Activated CD4-positive, CD25-positive, alpha-beta regulatory T cell (primary cell): Measurements from ENCODE around the gene ERGIC2.
"Not testable (repeated sequence)": the region's sequence is repeated elsewhere in the genome, so short reads cannot be mapped to it uniquely, and the experiment has no call there.

ENCODE experiments used
- DNase-seq, 4 experiments: peaks; one replicate each; lab custom pipeline; 2025; lab: John Stamatoyannopoulos, UW

The ERGIC2 gene, protein sequence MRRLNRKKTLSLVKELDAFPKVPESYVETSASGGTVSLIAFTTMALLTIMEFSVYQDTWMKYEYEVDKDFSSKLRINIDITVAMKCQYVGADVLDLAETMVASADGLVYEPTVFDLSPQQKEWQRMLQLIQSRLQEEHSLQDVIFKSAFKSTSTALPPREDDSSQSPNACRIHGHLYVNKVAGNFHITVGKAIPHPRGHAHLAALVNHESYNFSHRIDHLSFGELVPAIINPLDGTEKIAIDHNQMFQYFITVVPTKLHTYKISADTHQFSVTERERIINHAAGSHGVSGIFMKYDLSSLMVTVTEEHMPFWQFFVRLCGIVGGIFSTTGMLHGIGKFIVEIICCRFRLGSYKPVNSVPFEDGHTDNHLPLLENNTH

DNA sequence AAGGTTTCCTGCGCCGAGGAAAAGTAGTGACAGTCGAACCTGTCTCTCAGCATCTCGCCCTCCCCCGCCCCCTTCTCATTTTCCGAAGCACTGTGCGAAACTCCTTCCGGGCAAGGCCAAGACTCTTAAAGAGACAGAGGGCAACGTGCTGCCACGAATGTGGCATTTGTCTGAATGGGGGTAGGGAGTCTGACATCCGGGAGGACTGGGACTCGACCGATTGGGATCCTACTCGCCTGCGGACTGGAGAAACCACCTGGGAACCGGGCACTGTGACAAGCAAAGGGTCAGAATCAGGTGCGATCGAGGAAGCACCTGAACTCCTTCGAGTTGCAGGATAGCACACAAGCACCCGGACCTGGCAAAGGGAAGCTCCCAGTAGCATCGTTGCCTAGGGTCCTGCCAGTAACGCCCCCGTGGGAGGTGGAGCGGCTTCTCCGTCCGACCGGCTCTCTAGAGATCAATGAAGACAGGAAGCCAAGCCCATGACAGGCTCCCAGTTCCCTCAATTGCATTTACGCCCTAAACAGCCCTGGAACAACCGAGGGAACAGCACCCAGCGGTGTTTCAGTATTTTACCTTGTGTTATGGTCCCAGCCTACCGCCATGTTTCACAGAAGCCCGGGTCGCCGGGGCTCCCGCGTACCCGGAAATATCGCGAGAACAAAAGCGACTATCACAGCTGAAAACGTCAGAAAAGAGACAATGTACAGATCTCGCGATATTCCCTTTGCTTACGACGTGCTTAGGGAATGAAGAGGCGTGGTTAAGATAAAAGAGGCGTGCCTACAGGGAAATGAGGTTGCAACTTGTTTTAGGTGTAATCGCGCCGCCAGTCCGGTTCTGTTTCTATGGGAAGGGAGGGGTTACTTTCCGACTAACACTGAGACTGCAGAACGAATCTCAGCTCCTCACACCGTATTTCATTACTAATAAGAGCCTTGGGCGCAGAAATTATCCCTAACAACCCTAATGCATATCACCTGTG, at the start of gene ERGIC2:
Gene ERGIC2, minus strand, starts transcription at position 637 of the 988 bp plus-strand sequence. CDS start 9,539 bp downstream, outside the sequence.
- DNase-seq = peak; percentile 71 to 78 (median 72)

DNA sequence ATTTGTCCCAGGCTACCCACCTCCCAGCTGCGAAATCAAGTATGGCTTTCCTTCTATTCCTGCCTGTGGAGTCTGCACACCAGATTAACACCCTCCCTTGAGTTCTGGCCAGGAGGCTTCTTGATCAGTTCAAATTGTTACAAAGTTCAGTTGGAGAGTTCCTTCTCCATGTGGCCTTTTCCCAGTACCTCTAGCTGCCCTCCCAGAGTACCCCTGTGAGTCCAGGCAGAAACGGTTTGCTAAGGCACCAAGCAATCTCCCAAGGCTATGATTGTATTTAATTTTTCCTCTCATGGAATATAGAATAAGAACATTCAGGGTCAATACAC, 49.7 kb upstream of the ERGIC2 start:
- DNase-seq = no peak

DNA sequence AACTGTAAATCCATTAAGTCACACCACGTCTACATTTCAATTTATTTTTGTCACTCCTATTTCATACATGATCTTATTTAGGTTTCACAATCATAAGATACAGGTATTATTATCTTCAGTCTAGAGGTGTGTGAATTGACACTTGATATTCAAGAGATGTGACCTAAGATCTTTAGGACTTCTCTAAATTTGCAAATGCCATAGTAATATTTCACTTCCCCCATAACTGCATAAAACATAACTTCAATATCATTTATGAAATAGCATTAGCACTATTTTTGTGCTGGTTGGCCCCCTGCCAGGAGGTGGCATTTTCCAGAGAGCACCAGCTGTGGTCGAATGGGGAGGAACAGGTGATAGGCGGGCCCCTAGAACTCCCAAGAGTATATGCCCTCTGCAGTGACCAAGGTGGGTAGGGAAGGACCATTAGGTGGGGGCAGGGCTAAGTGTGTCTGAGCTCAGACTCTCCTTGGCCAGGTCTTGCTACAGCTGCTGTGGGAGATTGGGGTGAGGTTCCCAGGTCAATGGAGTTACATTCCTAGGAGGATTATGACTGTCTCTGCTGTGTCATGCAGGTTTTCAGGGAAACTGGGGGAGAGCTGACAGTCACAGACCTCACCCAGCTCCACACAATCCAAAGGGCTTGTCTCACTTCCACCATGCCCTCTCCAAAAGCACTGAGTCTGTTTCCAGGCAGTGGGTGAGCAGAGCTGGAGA, 49.2 kb upstream of the ERGIC2 start:
- DNase-seq = no peak

DNA sequence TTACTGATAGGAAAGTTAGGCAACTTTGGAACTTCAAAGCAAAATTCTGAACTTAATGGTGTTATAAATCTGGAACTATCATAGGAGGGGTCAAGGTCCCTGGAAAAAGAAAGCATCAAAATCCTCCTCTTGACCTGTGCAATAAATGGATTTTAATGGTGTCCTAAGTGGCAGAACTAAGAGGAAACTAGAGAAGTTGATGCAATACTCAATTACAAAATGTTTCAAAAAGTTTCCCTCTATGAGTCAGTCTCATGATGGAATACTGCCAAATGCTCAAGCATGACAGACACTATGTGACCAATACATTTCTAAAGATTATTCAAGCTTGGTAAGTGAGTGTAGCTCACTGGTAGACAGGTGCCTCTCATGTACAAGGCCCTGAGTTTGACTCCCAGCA, 47.7 kb upstream of the ERGIC2 start:
- DNase-seq = no peak

DNA sequence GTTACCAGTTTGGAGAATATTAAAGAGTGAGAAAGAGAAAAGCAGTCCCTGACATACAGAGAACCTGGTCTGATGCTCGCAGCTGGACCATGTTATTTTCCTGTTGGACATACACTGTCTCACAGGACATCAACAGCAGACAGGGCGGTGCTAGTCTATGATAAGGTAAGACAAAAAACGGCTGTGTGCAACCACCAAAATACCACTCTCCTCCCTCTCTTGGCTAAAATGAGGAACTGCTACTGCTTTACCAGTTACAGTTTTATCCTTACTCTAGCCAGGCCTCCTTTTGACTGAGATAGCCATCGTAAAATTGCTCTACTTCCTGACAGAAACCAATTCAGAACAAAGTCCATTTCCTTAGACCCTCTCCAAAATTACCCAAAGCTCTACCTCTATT, 47.0 kb upstream of the ERGIC2 start:
- DNase-seq = no peak

DNA sequence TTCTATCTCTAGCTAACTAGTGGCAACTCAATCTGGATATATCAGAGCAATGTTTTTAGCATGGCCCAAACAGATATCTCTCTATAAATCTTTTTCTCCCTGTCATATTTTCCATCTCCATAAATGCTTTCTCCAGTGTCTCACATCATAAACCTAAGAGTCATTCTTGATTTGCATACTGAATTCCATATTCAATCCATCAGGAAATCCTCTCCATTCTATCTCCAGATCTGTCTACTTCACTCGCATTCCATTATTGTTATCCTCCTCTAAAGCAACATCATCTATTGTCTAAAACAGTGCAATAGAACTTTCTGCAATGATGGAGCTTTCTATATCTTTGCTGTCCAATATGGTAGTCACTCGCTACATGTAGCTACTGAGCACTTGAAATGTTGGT, 45.5 kb upstream of the ERGIC2 start:
- DNase-seq = no peak

DNA sequence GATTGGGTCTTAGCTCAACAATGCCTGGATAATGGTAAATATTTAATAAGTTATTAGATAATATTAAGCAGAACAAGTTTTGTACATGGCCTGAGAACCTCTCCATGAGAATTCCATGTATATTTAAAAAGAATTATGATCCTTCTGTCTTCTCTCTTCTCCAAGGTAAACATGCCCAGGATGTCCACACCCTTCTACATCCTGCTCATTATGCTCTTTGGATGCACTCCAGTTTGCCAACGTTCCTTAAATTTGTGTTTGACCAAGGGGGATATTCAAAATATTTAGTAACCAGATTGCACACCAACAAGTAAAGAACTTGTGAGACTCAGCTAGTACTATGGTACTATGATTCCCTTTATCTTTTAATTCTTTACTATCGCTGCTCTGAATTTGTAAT, 44.8 kb upstream of the ERGIC2 start:
- no peak for DNase-seq

DNA sequence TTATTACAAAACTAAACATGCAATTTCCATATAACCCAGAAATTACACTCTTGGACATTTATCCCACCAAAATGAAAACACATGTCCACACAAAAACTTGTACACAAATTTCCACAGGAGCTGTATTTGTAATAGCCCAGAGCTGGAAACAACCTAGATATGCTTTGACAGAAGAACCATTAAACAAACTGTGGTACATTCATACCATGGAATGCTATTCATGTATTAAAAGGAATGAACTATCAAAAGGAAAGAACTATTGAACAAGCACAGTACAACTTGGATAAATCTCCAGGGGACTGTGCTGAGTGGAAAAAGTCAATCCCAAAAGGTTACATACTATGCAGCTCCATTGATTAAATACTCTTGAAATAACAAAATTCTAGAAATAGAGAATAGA, 35.8 kb upstream of the ERGIC2 start:
- no peak for DNase-seq

DNA sequence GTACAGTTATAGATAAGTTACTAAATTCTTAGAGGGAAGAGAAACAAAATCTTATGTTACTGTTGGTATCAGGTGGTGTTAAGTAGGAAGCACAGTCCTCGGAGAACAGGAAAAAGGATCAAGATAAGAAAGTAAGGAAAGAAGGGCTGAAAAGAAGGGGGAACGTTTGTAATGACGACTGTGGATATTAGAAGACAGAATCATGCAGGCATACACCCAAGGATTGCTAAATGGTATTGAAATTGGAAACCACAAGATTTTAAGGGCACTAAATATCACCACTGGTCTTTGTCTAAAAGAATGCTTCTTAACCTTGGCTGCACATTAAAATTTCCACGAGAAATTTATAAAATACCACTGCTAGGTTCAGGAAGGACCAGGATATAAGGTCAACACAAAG, 34.1 kb upstream of the ERGIC2 start:
- no peak for DNase-seq

DNA sequence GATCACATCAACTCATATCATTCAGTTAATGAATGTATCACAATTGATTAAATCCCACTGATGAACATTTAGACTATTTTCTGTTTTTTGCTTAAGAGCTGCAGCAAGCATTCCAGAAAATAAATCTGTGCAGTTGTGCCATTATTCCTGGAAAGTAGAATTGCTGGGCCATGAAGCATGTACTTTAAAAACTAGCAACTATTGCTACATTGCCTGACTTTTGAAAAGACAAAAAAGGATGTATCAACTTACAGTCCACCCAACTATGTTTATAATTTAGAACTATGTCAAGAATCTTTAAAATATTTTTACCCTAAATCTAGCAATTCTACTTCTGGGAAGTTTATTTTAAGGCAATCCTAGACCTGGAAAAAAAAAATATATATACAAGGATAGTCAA, 33.4 kb upstream of the ERGIC2 start:
- DNase-seq = no peak

DNA sequence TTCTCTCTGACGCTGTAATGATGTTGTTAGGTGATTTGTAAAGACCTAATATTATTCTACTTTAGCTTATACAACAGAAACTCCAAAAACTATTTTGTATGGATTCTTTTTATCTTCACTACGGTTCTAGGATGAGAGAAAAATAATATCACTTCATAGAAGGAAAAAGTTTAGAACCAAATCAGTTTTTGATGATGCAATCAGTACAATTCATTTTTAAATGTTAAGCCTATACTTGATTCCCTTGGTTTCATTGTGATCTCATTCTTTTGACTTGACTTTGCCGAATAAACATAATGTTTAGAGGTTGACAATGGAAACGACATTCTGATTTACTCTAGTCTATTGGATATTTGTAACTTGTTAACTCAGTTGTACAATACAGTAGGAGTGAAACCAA, 24.6 kb upstream of the ERGIC2 start:
- no peak for DNase-seq

DNA sequence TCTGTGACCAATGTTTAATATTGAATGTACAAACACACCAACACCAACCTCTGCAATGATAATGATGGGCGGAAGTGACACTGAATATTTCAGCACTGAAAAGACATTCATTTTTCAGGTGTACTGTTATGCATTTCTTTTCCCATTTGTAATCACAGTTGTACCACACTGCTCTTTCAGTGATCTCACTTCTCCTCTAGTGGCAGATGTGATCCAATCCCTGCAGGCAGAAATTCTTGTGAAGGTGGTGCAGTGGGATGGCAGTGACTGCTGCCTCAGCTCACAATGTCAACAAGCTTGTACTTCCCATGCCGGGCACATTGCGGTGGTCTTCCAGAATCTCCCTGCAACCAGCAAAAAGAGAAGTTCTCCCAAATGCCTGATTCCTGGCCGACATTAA, 23.0 kb upstream of the ERGIC2 start:
- DNase-seq = no peak

DNA sequence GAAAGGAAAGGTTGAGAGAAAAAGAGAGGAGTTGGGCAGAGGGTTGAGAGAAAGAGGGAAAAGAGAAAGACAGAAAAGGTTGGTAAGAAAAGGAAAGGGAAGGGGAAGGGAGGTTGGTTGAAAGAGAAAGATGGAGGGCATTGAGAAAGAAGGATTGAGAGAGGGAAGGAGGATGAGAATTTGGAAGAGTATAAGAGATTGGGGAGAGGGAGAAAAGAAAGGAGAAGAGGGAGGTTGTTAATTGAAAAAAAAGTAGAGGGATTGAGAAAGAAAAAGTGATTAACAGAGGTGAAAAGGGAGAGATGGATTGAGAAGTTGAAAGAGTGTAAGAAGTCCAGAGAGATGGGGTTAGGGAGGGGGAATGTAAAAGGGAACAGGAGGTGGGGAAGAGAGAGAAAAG, 21.5 kb upstream of the ERGIC2 start:
- DNase-seq = no peak

DNA sequence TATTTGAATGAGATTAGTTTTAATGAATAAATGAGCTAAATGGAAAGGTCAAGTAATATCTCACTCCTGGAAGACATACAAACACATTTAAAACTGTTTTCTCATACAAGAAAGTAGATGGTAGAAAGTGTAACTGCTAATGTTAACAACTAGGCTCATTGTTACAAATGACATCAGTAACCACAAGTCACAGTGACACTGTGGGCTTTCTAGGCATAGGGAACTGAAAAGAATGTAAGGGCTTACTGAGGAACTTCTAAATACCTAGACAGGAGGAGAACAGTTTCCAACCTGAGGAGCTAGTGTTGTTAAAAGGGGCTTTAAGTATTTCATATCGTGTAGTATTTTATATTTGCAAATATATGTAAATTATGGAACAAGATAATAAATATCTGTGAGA, 17.5 kb upstream of the ERGIC2 start:
- DNase-seq = no peak

DNA sequence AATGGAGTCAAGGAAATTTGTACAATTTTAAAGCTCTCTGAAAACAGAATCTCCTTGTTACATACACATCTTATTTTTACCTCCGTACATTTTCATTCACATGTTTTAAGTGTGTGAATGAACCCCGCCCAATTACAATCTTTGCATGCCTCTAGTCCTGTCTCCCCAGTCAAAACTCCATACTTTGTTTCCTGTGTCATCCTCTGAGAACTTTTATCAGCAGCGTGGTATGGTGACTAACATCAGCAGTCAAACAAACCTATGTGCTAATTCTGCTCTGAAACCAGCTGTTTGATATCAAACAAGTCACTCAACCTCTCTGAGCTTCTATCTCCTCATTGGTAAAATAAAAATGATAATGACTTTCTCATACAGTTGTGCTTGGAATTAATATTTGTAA, 15.8 kb upstream of the ERGIC2 start:
- DNase-seq = no peak

DNA sequence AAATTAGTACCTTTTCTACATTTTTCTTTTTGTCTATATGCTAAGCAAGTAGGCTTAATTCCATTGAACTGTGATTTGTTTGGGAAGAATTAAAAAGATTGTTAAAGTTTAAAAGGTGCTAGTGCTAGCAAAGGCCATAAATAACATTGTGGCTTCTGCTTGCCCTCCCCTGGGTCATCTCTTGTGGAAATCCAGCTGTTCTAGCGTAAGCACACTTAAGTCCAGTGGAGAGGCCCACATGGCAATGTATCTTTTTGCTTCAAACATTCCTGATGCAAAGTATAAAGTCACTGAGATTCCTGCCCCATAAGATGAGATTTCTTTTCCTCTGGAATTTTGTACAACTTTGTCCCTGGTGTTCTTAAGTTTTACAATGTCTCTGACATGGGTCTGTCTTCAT, 14.4 kb upstream of the ERGIC2 start:
- DNase-seq = no peak

DNA sequence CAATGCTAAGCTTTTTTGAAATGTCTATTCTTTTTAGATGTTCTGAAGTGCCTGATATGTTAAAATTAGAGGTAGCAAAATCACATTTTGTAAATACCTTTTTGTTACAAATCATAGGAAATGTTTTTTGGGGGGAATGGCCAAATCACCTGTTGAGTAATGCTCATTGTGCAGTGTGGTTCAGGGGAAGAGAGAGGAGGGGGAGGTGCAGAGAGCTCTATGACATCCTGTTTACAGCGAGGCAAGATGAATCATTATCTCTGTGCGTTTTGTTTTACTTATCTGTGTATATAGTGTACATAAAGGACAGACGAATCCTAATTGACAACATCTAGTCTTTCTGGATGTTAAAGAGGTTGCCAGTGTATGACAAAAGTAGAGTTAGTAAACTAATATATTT, 9.4 kb upstream of the ERGIC2 start:
- DNase-seq = peak in 1 of 4 experiments; percentile 1

DNA sequence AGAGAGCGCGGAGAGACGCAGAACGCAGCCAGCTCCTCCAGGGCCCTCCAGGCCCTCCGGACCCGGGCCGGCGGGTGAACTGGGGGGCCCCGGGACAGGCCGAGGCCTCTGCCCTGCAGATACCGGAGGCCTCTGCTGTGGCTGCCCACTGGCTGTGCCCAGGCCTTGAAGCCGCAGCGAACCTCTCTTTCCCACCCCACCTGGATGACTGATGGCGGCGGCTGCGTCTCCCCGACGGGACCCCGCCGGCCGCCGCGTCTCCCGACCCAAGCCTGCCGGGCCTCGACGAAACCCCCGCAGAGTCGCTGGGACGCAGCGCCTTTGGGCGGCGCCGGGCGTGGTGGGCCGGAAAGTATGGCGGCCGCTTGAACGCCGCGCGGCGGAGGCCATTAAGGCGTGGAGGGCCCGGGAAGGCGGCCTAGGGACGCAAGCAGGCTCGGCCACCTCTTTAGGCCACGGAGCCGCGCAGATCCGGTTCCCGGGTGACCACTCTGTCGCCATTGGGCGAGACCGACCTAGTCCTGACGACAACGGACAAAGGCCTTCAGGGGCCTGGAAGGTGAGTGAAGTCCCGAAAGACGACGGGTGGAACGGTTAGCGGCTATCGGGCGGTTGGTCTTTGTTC, 8.4 kb upstream of the ERGIC2 start:
- DNase-seq = peak in 1 of 4 experiments; percentile 1

DNA sequence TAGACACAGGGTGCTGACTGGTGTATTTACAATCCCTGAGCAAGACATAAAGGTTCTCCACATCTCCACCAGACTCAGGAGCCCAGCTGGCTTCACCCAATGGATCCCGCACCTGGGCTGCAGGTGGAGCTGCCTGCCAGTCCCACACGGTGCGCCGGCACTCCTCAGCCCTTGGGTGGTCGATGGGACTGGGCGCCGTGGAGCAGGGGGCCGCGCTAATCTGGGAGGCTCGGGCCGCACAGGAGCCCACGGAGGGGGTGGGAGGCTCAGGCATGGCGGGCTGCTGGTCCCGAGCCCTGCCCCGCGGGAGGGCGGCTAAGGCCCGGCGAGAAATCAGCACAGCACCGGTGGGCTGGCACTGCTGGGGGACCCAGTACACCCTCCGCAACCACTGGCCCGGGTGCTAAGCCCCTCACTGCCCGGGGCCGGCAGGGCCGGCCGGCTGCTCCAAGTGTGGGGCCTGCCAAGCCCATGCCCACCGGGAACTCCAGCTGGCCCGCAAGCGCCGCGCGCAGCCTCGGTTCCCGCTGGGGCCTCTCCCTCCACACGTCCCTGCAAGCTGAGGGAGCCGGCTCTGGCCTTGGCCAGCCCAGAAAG, 5.2 kb upstream of the ERGIC2 start:
- not testable (repeated sequence) for DNase-seq

DNA sequence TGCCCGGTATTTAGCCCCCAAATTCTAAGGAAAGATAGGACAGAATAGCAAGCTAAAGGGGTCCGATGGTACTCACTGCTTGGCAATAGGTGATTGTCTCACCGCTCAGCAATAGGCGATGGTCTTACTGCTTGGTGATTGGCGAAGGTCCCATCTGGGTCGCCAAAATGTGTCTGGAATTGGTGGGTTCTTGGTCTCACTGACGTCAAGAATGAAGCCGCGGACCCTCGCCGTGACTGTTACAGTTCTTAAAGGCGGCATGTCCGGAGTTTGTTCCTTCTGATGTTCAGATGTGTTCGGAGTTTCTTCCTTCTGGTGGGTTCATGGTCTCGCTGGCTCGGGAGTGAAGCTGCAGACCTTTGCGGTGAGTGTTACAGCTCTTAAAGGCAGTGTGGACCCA, 4.2 kb upstream of the ERGIC2 start:
- not testable (repeated sequence) for DNase-seq

DNA sequence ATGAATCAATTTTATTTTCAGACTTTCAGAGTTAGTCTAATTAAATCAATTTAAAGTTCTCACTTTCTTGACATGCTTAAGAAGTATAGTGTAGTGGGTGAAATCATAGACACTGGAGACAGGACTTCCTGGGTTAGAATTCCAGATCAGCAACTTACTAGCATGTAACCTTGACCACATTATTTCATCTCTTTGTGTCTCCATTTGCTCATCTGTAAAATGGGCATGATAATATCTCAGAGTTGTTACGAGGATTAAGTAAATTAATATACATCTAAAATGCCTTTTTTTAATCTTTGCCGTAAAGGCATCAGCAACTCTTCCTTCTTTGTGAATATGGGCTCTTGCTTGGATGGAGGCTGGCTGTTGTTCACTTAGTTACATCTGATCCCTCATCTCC, 1.3 kb upstream of the ERGIC2 start:
- DNase-seq = no peak

DNA sequence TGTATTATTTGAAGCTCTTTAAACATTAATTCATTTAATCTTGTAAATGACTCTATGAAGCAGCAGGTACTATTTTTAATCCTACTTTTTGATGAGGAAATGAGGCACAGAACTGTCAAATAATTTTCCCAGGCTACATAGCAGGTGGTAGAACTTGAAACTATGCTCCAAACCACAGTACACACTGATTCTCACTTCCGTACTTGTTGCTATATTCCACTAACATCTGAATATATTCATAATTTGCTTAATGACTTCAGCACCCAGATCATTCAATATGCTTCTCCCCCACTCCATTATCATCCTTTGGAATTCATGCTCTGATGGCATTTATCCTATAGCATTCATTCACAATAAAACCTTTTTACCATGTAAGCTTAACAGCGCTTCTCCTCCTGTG, 4.9 kb downstream of the ERGIC2 start:
- no peak for DNase-seq
